IMR-90 (cell line): ENCODE data around the gene TNFRSF17. TPM values are rescaled to one million over a fixed set of nuclear protein-coding genes. Genes with fewer than 3 reads are reported as not detected.

Experiments
- ATAC-seq: fragments of 200-7000 bp; cut with Tn5 transposase; 2 replicates; pipeline ENCODE4 v1.9.1; 2020; ENCODE audit warnings: low read depth, mild to moderate bottlenecking, moderate library complexity
- BruUV-seq: library from RNA; stranded (reverse); fragments of 400-500 nt; replicated peaks from 2 replicates; lab custom pipeline; 2021; lab: Mats Ljungman, UMichigan
- CTCF ChIA-PET: fragments of 300-600 bp; formaldehyde crosslinking; extraction: SDS; loops from one replicate; lab custom pipeline; 2021; ENCODE audit warnings: antibody characterized with exemption; lab: Yijun Ruan, JAX
- POLR2A ChIA-PET: fragments of 300-600 bp; sonication (Branson Sonifier 250); formaldehyde crosslinking; loops from one replicate; lab custom pipeline; 2022; ENCODE audit warnings: antibody characterized with exemption; ENCODE audit not compliant: unreplicated experiment; lab: Charles Lee
- DNase-seq: peaks from one replicate; pipeline ENCODE4 v3.0.0; 2013
- H2AFZ ChIP-seq: replicated peaks from 2 replicates; pipeline ENCODE3; 2013; ENCODE audit warnings: low read length, mild to moderate bottlenecking; ENCODE audit not compliant: poor library complexity
- H2AK5ac ChIP-seq: 2 replicates; pipeline ENCODE4 v1.6.1; 2013; ENCODE audit warnings: low read depth, low read length, inconsistent platforms
- H2AK9ac ChIP-seq: replicated peaks from 2 replicates; pipeline ENCODE3; 2013; ENCODE audit warnings: mild to moderate bottlenecking, low read depth, low read length, moderate library complexity; ENCODE audit not compliant: poor library complexity
- H2BK120ac ChIP-seq: 2 replicates; pipeline ENCODE4 v1.6.1; 2013; ENCODE audit warnings: low read depth, low read length, inconsistent platforms
- H2BK15ac ChIP-seq: 3 replicates; pipeline ENCODE4 v1.6.1; 2013; ENCODE audit warnings: low read depth, low read length, inconsistent platforms
- H2BK20ac ChIP-seq: 2 replicates; pipeline ENCODE4 v1.6.1; 2013; ENCODE audit warnings: low read depth, mild to moderate bottlenecking, inconsistent platforms, low read length, moderate library complexity
- H2BK5ac ChIP-seq: 2 replicates; pipeline ENCODE4 v1.6.1; 2013; ENCODE audit warnings: mild to moderate bottlenecking, low read depth, low read length, inconsistent platforms; ENCODE audit not compliant: poor library complexity, severe bottlenecking
- H3K14ac ChIP-seq: replicated peaks from 2 replicates; pipeline ENCODE4 v1.6.1; 2013; ENCODE audit warnings: low read depth, low read length, inconsistent platforms
- H3K18ac ChIP-seq: 2 replicates; pipeline ENCODE4 v1.6.1; 2013; ENCODE audit warnings: low read depth, low read length, control low read depth
- H3K23ac ChIP-seq: 2 replicates; pipeline ENCODE4 v1.6.1; 2013; ENCODE audit warnings: low read depth, low read length, inconsistent platforms
- H3K27ac ChIP-seq: 2 replicates; pipeline ENCODE4 v1.5.1; 2013; ENCODE audit warnings: mild to moderate bottlenecking, control low read depth, low read length; ENCODE audit not compliant: insufficient read depth
- H3K27me3 ChIP-seq: 2 replicates; pipeline ENCODE4 v1.6.1; 2013; ENCODE audit warnings: low read length; ENCODE audit not compliant: control insufficient read depth, insufficient read depth
- H3K36me3 ChIP-seq: 2 replicates; pipeline ENCODE4 v1.6.1; 2013; ENCODE audit warnings: low read length, mixed read lengths; ENCODE audit not compliant: control insufficient read depth, insufficient read depth
- H3K4ac ChIP-seq: 2 replicates; pipeline ENCODE4 v1.6.1; 2013; ENCODE audit warnings: low read depth, low read length, inconsistent platforms
- H3K4me1 ChIP-seq: 2 replicates; pipeline ENCODE4 v1.6.1; 2013; ENCODE audit warnings: low read length, mixed read lengths; ENCODE audit not compliant: control insufficient read depth, insufficient read depth
- H3K4me2 ChIP-seq: 2 replicates; pipeline ENCODE4 v1.6.1; 2013; ENCODE audit warnings: low read depth, mild to moderate bottlenecking, control low read depth, low read length, moderate library complexity
- H3K4me3 ChIP-seq: 2 replicates; pipeline ENCODE4 v1.5.1; 2013; ENCODE audit warnings: low read depth, mild to moderate bottlenecking, control low read depth, low read length, moderate library complexity; ENCODE audit not compliant: insufficient read depth
- H3K56ac ChIP-seq: 2 replicates; pipeline ENCODE4 v1.6.1; 2013; ENCODE audit warnings: low read length, inconsistent platforms; ENCODE audit not compliant: insufficient read depth; ENCODE audit errors: extremely low read depth
- H3K79me1 ChIP-seq, 2 experiments: 2 replicates each; pipeline ENCODE4 v1.6.1; 2013; ENCODE audit warnings: low read length in 2 of 2, inconsistent platforms in 1 of 2, low read depth in 1 of 2
- H3K9ac ChIP-seq: 2 replicates; pipeline ENCODE4 v1.6.1; 2013; ENCODE audit warnings: low read depth, low read length, control low read depth
- H3K9me1 ChIP-seq: 2 replicates; pipeline ENCODE4 v1.6.1; 2013; ENCODE audit warnings: low read length, inconsistent platforms; ENCODE audit not compliant: insufficient read depth
- H3K9me3 ChIP-seq: 2 replicates; pipeline ENCODE4 v1.6.1; 2013; ENCODE audit warnings: low read length; ENCODE audit not compliant: control insufficient read depth, insufficient read depth
- H4K20me1 ChIP-seq: 2 replicates; pipeline ENCODE4 v1.6.1; 2013; ENCODE audit warnings: low read length, inconsistent platforms; ENCODE audit not compliant: insufficient read depth
- H4K5ac ChIP-seq: 2 replicates; pipeline ENCODE4 v1.6.1; 2013; ENCODE audit warnings: mild to moderate bottlenecking, low read depth, low read length, control low read depth
- H4K8ac ChIP-seq, 2 experiments: 2 replicates each; pipeline ENCODE4 v1.6.1; 2013; ENCODE audit warnings: low read depth in 2 of 2, low read length in 2 of 2, control low read depth in 1 of 2, inconsistent platforms in 1 of 2
- H4K91ac ChIP-seq: 2 replicates; pipeline ENCODE4 v1.6.1; 2013; ENCODE audit warnings: low read depth, low read length, inconsistent platforms; ENCODE audit not compliant: insufficient read depth
- BHLHE40 ChIP-seq: fragments of 150-350 bp; IDR thresholded peaks from 2 replicates; pipeline ENCODE4 v1.6.1; 2016; ENCODE audit warnings: mild to moderate bottlenecking, low read depth, low read length
- CEBPB ChIP-seq: IDR thresholded peaks from 2 replicates; pipeline ENCODE4 v1.6.1; 2012; ENCODE audit warnings: low read depth, low read length, improper control_type of control experiment
- CHD1 ChIP-seq: IDR thresholded peaks from 2 replicates; pipeline ENCODE4 v1.6.1; 2012; ENCODE audit warnings: low read depth, low read length, improper control_type of control experiment
- FOS ChIP-seq: fragments of 150-350 bp; IDR thresholded peaks from 2 replicates; pipeline ENCODE4 v1.6.1; 2016; ENCODE audit warnings: low read depth, low read length
- MAFK ChIP-seq: IDR thresholded peaks from 2 replicates; pipeline ENCODE4 v1.6.1; 2012; ENCODE audit warnings: low read depth, low read length, improper control_type of control experiment
- MAZ ChIP-seq: IDR thresholded peaks from 2 replicates; pipeline ENCODE4 v1.6.1; 2012; ENCODE audit warnings: low read depth, mild to moderate bottlenecking, low read length, improper control_type of control experiment, moderate library complexity, borderline replicate concordance
- MXI1 ChIP-seq: IDR thresholded peaks from 2 replicates; pipeline ENCODE4 v1.6.1; 2012; ENCODE audit warnings: low read depth, mild to moderate bottlenecking, low read length, moderate library complexity, borderline replicate concordance
- NFE2L2 ChIP-seq: fragments of 150-350 bp; IDR thresholded peaks from 2 replicates; pipeline ENCODE4 v1.6.1; 2016; ENCODE audit warnings: low read depth, mild to moderate bottlenecking, low read length
- RAD21 ChIP-seq: IDR thresholded peaks from 2 replicates; pipeline ENCODE4 v1.6.1; 2012; ENCODE audit warnings: low read length, improper control_type of control experiment
- RCOR1 ChIP-seq: IDR thresholded peaks from 2 replicates; pipeline ENCODE4 v1.6.1; 2012; ENCODE audit warnings: mild to moderate bottlenecking, low read length, improper control_type of control experiment; ENCODE audit not compliant: insufficient replicate concordance
- RFX5 ChIP-seq: IDR thresholded peaks from 2 replicates; pipeline ENCODE4 v1.8.0; 2012; ENCODE audit warnings: low read depth, mild to moderate bottlenecking, low read length, moderate library complexity
- SMC3 ChIP-seq: fragments of 150-350 bp; IDR thresholded peaks from 2 replicates; pipeline ENCODE4 v1.6.1; 2016; ENCODE audit warnings: low read depth, mild to moderate bottlenecking, antibody characterized with exemption, low read length, moderate library complexity
- whole genome bisulfite sequencing, 2 experiments: methylation state at CpG; one replicate each; pipeline versions ENCODE4 v1.1.5 to v1.1.7; 2013; ENCODE audit warnings: missing lambda C conversion rate in 2 of 2; ENCODE audit not compliant: insufficient read length in 1 of 2; ENCODE audit errors: extremely low coverage in 2 of 2; 5-methylcytosine and 5-hydroxymethylcytosine counted together
- dilution Hi-C: fragments of 300-500 bp; cut with HindIII; formaldehyde crosslinking; loops from one replicate; pipeline ENCODE4 v1.14.3; 2018; ENCODE audit warnings: low sequenced_read_pairs; ENCODE audit not compliant: unreplicated experiment
- in situ Hi-C: fragments of 300-500 bp; cut with MboI; formaldehyde crosslinking; loops from 3 replicates; pipeline ENCODE4 v1.14.3; 2019; ENCODE audit warnings: low sequenced_read_pairs, inconsistent platforms, mixed read lengths
- intact Hi-C: fragments of 100-400 bp; cut with micrococcal nuclease; formaldehyde crosslinking; loops from 2 replicates; pipeline ENCODE4 v1.10.0; 2022
- polyA plus RNA-seq, 3 experiments: library from polyadenylated mRNA; depleted of rRNA; stranded (reverse); fragments of >200 nt; gene quantifications; 2 replicates each; pipeline ENCODE4 v1.2.3, GENCODE V29; 2012; ENCODE audit warnings: low replicate concordance in 1 of 3
- total RNA-seq: library from RNA; depleted of rRNA; stranded (reverse); fragments of >200 nt; gene quantifications from 2 replicates; pipeline ENCODE4 v1.2.3, GENCODE V29; 2012
- TF ChIP-seq, protein P1 (sequence below): fragments of 150-350 bp; IDR thresholded peaks from 2 replicates; pipeline ENCODE4 v1.6.1; 2017; ENCODE audit warnings: mild to moderate bottlenecking, antibody characterized with exemption, low read length, low read depth
- TF ChIP-seq, protein P2 (sequence below): fragments of 150-350 bp; IDR thresholded peaks from 2 replicates; pipeline ENCODE4 v1.6.1; 2016; ENCODE audit warnings: low read depth, mild to moderate bottlenecking, low read length, moderate library complexity, borderline replicate concordance
- TF ChIP-seq, protein P3 (sequence below): conservative IDR thresholded peaks from 2 replicates; pipeline ENCODE4 v1.5.1; 2012; ENCODE audit warnings: mild to moderate bottlenecking, low read depth, low read length, improper control_type of control experiment

TNFRSF17 gene
- total and polyA plus RNA-seq, 2 of the 4 experiments (the other 2 are of a cell fraction), result not detected

DNA sequence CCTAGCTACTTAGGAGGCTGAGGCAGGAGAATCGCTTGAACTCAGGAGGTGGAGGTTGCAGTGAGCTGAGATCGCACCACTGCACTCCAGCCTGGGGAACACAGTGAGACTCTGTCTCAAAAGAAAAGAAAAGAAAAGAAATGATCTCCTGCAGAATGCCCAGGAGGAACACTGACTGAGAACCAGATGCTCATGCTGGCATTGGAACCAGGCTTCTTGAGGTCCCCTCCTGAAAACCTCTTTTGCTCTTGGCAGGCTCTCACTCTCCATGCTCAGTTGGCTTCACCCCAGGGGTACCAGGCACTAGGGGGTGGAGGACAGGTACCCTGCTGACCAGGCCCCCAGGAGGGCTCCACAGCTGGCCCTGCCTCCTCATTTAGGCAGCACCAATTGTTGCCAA, 8.5 kb upstream of the TNFRSF17 start:
- H3K9ac ChIP-seq, result no peak overlapping the region
- H3K18ac ChIP-seq, result peak overlapping the region; percentile 80
- H3K27ac ChIP-seq, result peak overlapping the region; percentile 39; the same call in 1 of the 2 replicates
- H3K23ac ChIP-seq, result no peak overlapping the region
- H4K91ac ChIP-seq, result peak overlapping the region; percentile 69
- peak overlapping the region; percentile 18; the same call in 1 of the 3 replicates for H2BK15ac ChIP-seq
- no peaks in the 10 kb centered on the region for H3K27me3 ChIP-seq
- peak overlapping the region; percentile 31 for H2BK5ac ChIP-seq
- dilution Hi-C loops, result no loop called here
- H3K36me3 ChIP-seq, result no peaks in the 10 kb centered on the region
- peak overlapping the region; percentile 85 for H4K5ac ChIP-seq
- no peaks in the 10 kb centered on the region for H3K9me3 ChIP-seq
- no peak overlapping the region for H3K4me2 ChIP-seq
- no peak overlapping the region; the same call in 1 of the 2 replicates for H3K56ac ChIP-seq
- H3K14ac ChIP-seq, result peak overlapping the region; percentile 20
- H2AK5ac ChIP-seq, result peak overlapping the region; percentile 54
- no CpG with 5 or more reads among the region's 2 CpGs for WGBS, 2 experiments
- H2BK20ac ChIP-seq, result peak overlapping the region; percentile 88
- no peak for TF ChIP-seq MXI1
- TF ChIP-seq RCOR1, result no peak
- TF ChIP-seq MAZ, result no peak
- TF ChIP-seq, protein P1, sequence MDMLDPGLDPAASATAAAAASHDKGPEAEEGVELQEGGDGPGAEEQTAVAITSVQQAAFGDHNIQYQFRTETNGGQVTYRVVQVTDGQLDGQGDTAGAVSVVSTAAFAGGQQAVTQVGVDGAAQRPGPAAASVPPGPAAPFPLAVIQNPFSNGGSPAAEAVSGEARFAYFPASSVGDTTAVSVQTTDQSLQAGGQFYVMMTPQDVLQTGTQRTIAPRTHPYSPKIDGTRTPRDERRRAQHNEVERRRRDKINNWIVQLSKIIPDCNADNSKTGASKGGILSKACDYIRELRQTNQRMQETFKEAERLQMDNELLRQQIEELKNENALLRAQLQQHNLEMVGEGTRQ, result no peak
- TF ChIP-seq NFE2L2, result no peak
- TF ChIP-seq, protein P2, sequence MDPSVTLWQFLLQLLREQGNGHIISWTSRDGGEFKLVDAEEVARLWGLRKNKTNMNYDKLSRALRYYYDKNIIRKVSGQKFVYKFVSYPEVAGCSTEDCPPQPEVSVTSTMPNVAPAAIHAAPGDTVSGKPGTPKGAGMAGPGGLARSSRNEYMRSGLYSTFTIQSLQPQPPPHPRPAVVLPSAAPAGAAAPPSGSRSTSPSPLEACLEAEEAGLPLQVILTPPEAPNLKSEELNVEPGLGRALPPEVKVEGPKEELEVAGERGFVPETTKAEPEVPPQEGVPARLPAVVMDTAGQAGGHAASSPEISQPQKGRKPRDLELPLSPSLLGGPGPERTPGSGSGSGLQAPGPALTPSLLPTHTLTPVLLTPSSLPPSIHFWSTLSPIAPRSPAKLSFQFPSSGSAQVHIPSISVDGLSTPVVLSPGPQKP, result no peak
- no peak for TF ChIP-seq BHLHE40
- TF ChIP-seq SMC3, result no peak
- TF ChIP-seq RAD21, result no peak
- no peak for TF ChIP-seq MAFK
- no peak for TF ChIP-seq CEBPB
- TF ChIP-seq, protein P3, sequence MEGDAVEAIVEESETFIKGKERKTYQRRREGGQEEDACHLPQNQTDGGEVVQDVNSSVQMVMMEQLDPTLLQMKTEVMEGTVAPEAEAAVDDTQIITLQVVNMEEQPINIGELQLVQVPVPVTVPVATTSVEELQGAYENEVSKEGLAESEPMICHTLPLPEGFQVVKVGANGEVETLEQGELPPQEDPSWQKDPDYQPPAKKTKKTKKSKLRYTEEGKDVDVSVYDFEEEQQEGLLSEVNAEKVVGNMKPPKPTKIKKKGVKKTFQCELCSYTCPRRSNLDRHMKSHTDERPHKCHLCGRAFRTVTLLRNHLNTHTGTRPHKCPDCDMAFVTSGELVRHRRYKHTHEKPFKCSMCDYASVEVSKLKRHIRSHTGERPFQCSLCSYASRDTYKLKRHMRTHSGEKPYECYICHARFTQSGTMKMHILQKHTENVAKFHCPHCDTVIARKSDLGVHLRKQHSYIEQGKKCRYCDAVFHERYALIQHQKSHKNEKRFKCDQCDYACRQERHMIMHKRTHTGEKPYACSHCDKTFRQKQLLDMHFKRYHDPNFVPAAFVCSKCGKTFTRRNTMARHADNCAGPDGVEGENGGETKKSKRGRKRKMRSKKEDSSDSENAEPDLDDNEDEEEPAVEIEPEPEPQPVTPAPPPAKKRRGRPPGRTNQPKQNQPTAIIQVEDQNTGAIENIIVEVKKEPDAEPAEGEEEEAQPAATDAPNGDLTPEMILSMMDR, result no peak
- no peak for TF ChIP-seq CHD1
- no peak for TF ChIP-seq RFX5
- no peak for TF ChIP-seq FOS
- no peak overlapping the region for H2AFZ ChIP-seq
- peak overlapping the region; percentile 81 for H3K4ac ChIP-seq
- peak overlapping the region; percentile 8 for H2AK9ac ChIP-seq
- peak overlapping the region; percentile 60 to 71; a peak in 2 of 4 replicates for H4K8ac ChIP-seq
- H3K4me1 ChIP-seq, result peaks cover 5% of the 10 kb centered on the region
- DNase-seq (no peak), ATAC-seq (no peak)
- CTCF ChIA-PET, result no interaction called here
- peak overlapping the region; percentile 93 for H2BK120ac ChIP-seq
- H4K20me1 ChIP-seq, result no peaks in the 10 kb centered on the region
- H3K4me3 ChIP-seq, result no peak overlapping the region
- POLR2A ChIA-PET, result no interaction called here
- in situ Hi-C loops, result no loop called here
- H3K9me1 ChIP-seq, result peaks cover 14% of the 10 kb centered on the region
- no peaks in the 10 kb centered on the region for H3K79me1 ChIP-seq
- BruUV-seq, result no TSS peak
- intact Hi-C loops, result no loop called here
